Peyer's patch (tissue), 4 donors: Measurements from ENCODE around the gene ADGRE1.

ENCODE experiments used
- CTCF ChIP-seq, 6 experiments: fragments of 450-650 bp in 4 of 6; fragments of 200-600 bp in 2 of 6; sonication (generic) in 1 of 6; IDR thresholded peaks; one replicate each; pipeline ENCODE4 v1.5.1; 2017 to 2019; ENCODE audit warnings: antibody characterized with exemption in 6 of 6, mild to moderate bottlenecking in 3 of 6, moderate library complexity in 1 of 6
- POLR2A ChIP-seq, 2 donors: fragments of 450-650 bp; IDR thresholded peaks; one replicate each; pipeline ENCODE4 v1.5.1; 2017; ENCODE audit warnings: antibody characterized with exemption in 2 of 2, mild to moderate bottlenecking in 2 of 2, moderate library complexity in 2 of 2

- TF ChIP-seq CTCF (IDR thresholded peaks at IDR 0.05) = no peak
- TF ChIP-seq POLR2A (IDR thresholded peaks at IDR 0.05) = no peak
These were observed 32.6 kb upstream of the ADGRE1 start for GRCh38 chr19:6854758-6855157.
